PC-3 (cell line): ENCODE measurements around the gene DYNC1LI1. TPM values are rescaled to one million over a fixed set of nuclear protein-coding genes. Genes with fewer than 3 reads are reported as not detected.

Experiments used
- ATAC-seq: fragments of 200-7000 bp; cut with Tn5 transposase; 2 replicates; pipeline ENCODE4 v1.9.1; 2020; ENCODE audit warnings: mild to moderate bottlenecking, moderate library complexity
- BruUV-seq: library from RNA; stranded (reverse); fragments of 400-500 nt; replicated peaks from 2 replicates; lab custom pipeline; 2021; lab: Mats Ljungman, UMichigan
- CTCF ChIA-PET: fragments of 300-600 bp; sonication (Branson Sonifier 250); formaldehyde crosslinking; loops from one replicate; lab custom pipeline; 2022; ENCODE audit warnings: antibody characterized with exemption; lab: Charles Lee
- POLR2A ChIA-PET: fragments of 300-600 bp; sonication (Branson Sonifier 250); formaldehyde crosslinking; loops from one replicate; lab custom pipeline; 2022; ENCODE audit warnings: antibody characterized with exemption; ENCODE audit not compliant: unreplicated experiment; lab: Charles Lee
- DNase-seq: peaks from one replicate; pipeline ENCODE4 v3.0.0-alpha.2; 2015
- H2AFZ ChIP-seq: fragments of 300-600 bp; sonication (generic); 2 replicates; pipeline ENCODE4 v1.6.0; 2016; ENCODE audit warnings: antibody characterized with exemption, low read length
- H3F3A ChIP-seq: fragments of 300-600 bp; sonication (generic); one replicate; pipeline ENCODE4 v1.6.0; 2017; ENCODE audit warnings: antibody characterized with exemption, low read length, control low read depth, mild to moderate bottlenecking; ENCODE audit not compliant: unreplicated experiment
- H3K27ac ChIP-seq: fragments of 300-600 bp; sonication (generic); 2 replicates; pipeline ENCODE4 v1.5.1; 2016; ENCODE audit warnings: mild to moderate bottlenecking, low read length
- H3K27me3 ChIP-seq: fragments of 300-600 bp; sonication (generic); 2 replicates; pipeline ENCODE4 v1.6.1; 2016; ENCODE audit warnings: low read length, mixed read lengths
- H3K36me3 ChIP-seq: fragments of 300-600 bp; sonication (generic); 2 replicates; pipeline ENCODE4 v1.6.1; 2016; ENCODE audit warnings: low read depth, mixed run types, low read length, mixed read lengths
- H3K4me1 ChIP-seq: fragments of 300-600 bp; sonication (generic); 2 replicates; pipeline ENCODE4 v1.5.1; 2016; ENCODE audit warnings: low read length; ENCODE audit not compliant: insufficient read depth
- H3K4me2 ChIP-seq: fragments of 300-600 bp; sonication (generic); 2 replicates; pipeline ENCODE4 v1.6.0; 2016; ENCODE audit warnings: low read length
- H3K4me3 ChIP-seq: fragments of 300-600 bp; sonication (generic); 2 replicates; pipeline ENCODE4 v1.5.1; 2016; ENCODE audit warnings: mild to moderate bottlenecking, low read length, mixed read lengths
- H3K79me2 ChIP-seq: fragments of 300-600 bp; sonication (generic); 2 replicates; pipeline ENCODE4 v1.6.1; 2017; ENCODE audit warnings: low read length, mixed read lengths
- H3K9ac ChIP-seq: fragments of 300-600 bp; sonication (generic); 2 replicates; pipeline ENCODE4 v1.6.0; 2016; ENCODE audit warnings: mild to moderate bottlenecking, low read length
- H3K9me2 ChIP-seq: fragments of 300-600 bp; sonication (generic); replicated peaks from 2 replicates; pipeline ENCODE4 v1.6.1; 2016; ENCODE audit warnings: mixed run types, low read length, mixed read lengths
- H3K9me3 ChIP-seq: fragments of 300-600 bp; sonication (generic); 2 replicates; pipeline ENCODE4 v1.6.1; 2016; ENCODE audit warnings: low read length, mixed read lengths
- H4K20me1 ChIP-seq: fragments of 300-600 bp; sonication (generic); 2 replicates; pipeline ENCODE4 v1.6.1; 2016; ENCODE audit warnings: low read length, mixed read lengths
- CTCF ChIP-seq: fragments of 300-600 bp; sonication (generic); conservative IDR thresholded peaks from 2 replicates; pipeline ENCODE4 v1.5.1; 2017; ENCODE audit warnings: antibody characterized with exemption, low read depth, mild to moderate bottlenecking, low read length
- EZH2 ChIP-seq: fragments of 300-600 bp; sonication (generic); IDR thresholded peaks from one replicate; pipeline ENCODE4 v1.6.1; 2017; ENCODE audit warnings: antibody characterized with exemption, mild to moderate bottlenecking, low read length; ENCODE audit not compliant: unreplicated experiment
- EZH2phosphoT487 ChIP-seq: fragments of 300-600 bp; sonication (generic); IDR thresholded peaks from 2 replicates; pipeline ENCODE4 v1.6.1; 2018; ENCODE audit warnings: mild to moderate bottlenecking, antibody characterized with exemption, low read length, borderline replicate concordance
- intact Hi-C: fragments of 100-400 bp; cut with micrococcal nuclease; formaldehyde crosslinking; loops from 2 replicates; pipeline ENCODE4 v1.9.0; 2023
- total RNA-seq: library from RNA; depleted of rRNA; stranded (reverse); fragments of >200 nt; gene quantifications from 2 replicates; pipeline ENCODE4 v1.2.3, GENCODE V29; 2014

The DYNC1LI1 gene
- total RNA-seq, 1 experiment from 2014 or later: 44.2 TPM

- no peak for TF ChIP-seq CTCF
- H3K9me2 ChIP-seq: no peaks in the 10 kb centered on the region
- H3K4me1 ChIP-seq: no peaks in the 10 kb centered on the region
- no peak overlapping the region for H3K9ac ChIP-seq
- ChIA-PET CTCF (interaction anchor here (0.5 kb wide), 1 partner anchor 36 kb away, joined by 4 read pairs; no protein-coding TSS in a partner anchor), POLR2A (interaction anchor here (0.5 kb wide), 1 partner anchor 114 kb away, joined by 3 read pairs; no protein-coding TSS in a partner anchor)
- ATAC-seq: no peak
- H3K36me3 ChIP-seq: no peaks in the 10 kb centered on the region
- no peaks in the 10 kb centered on the region for H3K9me3 ChIP-seq
- H3K4me2 ChIP-seq: no peak overlapping the region
- BruUV-seq: no TSS peak
- H2AFZ ChIP-seq: no peak overlapping the region
- no peaks in the 10 kb centered on the region for H3F3A ChIP-seq
- H3K4me3 ChIP-seq: no peak overlapping the region
- intact Hi-C loops: no loop called here
- no peak for DNase-seq
- H3K27ac ChIP-seq: no peak overlapping the region
- peaks cover 46% of the 10 kb centered on the region for H4K20me1 ChIP-seq
- H3K27me3 ChIP-seq: no peaks in the 10 kb centered on the region
- H3K79me2 ChIP-seq: peaks cover 95% of the 10 kb centered on the region
Observed at GRCh38 chr3:32551496-32551895, 19.2 kb downstream of the DYNC1LI1 start.

- H2AFZ ChIP-seq: no peak overlapping the region
- ChIA-PET POLR2A (interaction anchor here (0.5 kb wide), 1 partner anchor 115 kb away, joined by 3 read pairs; no protein-coding TSS in a partner anchor), CTCF (interaction anchor here (0.5 kb wide), 1 partner anchor 36 kb away, joined by 4 read pairs; no protein-coding TSS in a partner anchor)
- H3F3A ChIP-seq: no peaks in the 10 kb centered on the region
- DNase-seq (no peak), ATAC-seq (no peak)
- no peak overlapping the region for H3K4me2 ChIP-seq
- no peaks in the 10 kb centered on the region for H3K27me3 ChIP-seq
- intact Hi-C loops: no loop called here
- H3K9me2 ChIP-seq: no peaks in the 10 kb centered on the region
- H3K4me3 ChIP-seq: no peak overlapping the region
- H3K9me3 ChIP-seq: no peaks in the 10 kb centered on the region
- no peaks in the 10 kb centered on the region for H3K36me3 ChIP-seq
- H3K9ac ChIP-seq: no peak overlapping the region
- peaks cover 42% of the 10 kb centered on the region for H4K20me1 ChIP-seq
- peaks cover 94% of the 10 kb centered on the region for H3K79me2 ChIP-seq
- H3K4me1 ChIP-seq: no peaks in the 10 kb centered on the region
- BruUV-seq: no TSS peak
- no peak overlapping the region for H3K27ac ChIP-seq
- TF ChIP-seq EZH2phosphoT487 (no peak), CTCF (no peak), EZH2 (no peak)
Observed at GRCh38 chr3:32551087-32551486, 19.6 kb downstream of the DYNC1LI1 start.

- Histone ChIP-seq H3K4me1 (no peaks in the 10 kb centered on the region), H3K9me2 (no peaks in the 10 kb centered on the region), H3K79me2 (peaks cover 53% of the 10 kb centered on the region), H3F3A (no peaks in the 10 kb centered on the region), H3K4me3 (no peak overlapping the region), H3K36me3 (peaks cover 10% of the 10 kb centered on the region; the same call in 1 of the 2 replicates), H2AFZ (no peak overlapping the region), H3K27ac (no peak overlapping the region), H3K9me3 (no peaks in the 10 kb centered on the region), H3K4me2 (no peak overlapping the region), H4K20me1 (peaks cover 18% of the 10 kb centered on the region), H3K9ac (no peak overlapping the region), H3K27me3 (no peaks in the 10 kb centered on the region)
- TF ChIP-seq EZH2phosphoT487 (no peak), EZH2 (no peak), CTCF (no peak)
- no peak for DNase-seq
- POLR2A ChIA-PET: no interaction called here
- ATAC-seq: no peak
- intact Hi-C loops: no loop called here
- CTCF ChIA-PET: no interaction called here
- BruUV-seq: no TSS peak
Observed at GRCh38 chr3:32545305-32545704, 25.4 kb downstream of the DYNC1LI1 start.
